ENCODE results near the gene ENTPD2. TPM values are rescaled to one million over a fixed set of nuclear protein-coding genes. Genes with fewer than 3 reads are reported as not detected.
A peak's percentile ranks its signal among the peaks of the same experiment; 100 is the strongest.

ENTPD2 gene
- 0.09 TPM for total RNA-seq
- 0.27 TPM for polyA plus RNA-seq
- long read RNA-seq, donor 1 = 0 reads
- long read RNA-seq, donor 2 = 0 reads
- long read RNA-seq, donor 3 = 0 reads
- long read RNA-seq, donor 4 = 0 reads
- long read RNA-seq, donor 5, partial matches to known transcripts = 0 of 2 reads
- long read RNA-seq, donor 5, other reads (novel, unspliced or antisense) = 0 of 2 reads
- long read RNA-seq, donor 6 = 0 reads
- long read RNA-seq, donor 7, partial matches to known transcripts = 0 of 1 reads
- long read RNA-seq, donor 7, other reads (novel, unspliced or antisense) = 0 of 1 reads
- long read RNA-seq, donor 8 = 0 reads
- long read RNA-seq, donor 9 = 0 reads
- long read RNA-seq, donor 10 = 0 reads

DNA sequence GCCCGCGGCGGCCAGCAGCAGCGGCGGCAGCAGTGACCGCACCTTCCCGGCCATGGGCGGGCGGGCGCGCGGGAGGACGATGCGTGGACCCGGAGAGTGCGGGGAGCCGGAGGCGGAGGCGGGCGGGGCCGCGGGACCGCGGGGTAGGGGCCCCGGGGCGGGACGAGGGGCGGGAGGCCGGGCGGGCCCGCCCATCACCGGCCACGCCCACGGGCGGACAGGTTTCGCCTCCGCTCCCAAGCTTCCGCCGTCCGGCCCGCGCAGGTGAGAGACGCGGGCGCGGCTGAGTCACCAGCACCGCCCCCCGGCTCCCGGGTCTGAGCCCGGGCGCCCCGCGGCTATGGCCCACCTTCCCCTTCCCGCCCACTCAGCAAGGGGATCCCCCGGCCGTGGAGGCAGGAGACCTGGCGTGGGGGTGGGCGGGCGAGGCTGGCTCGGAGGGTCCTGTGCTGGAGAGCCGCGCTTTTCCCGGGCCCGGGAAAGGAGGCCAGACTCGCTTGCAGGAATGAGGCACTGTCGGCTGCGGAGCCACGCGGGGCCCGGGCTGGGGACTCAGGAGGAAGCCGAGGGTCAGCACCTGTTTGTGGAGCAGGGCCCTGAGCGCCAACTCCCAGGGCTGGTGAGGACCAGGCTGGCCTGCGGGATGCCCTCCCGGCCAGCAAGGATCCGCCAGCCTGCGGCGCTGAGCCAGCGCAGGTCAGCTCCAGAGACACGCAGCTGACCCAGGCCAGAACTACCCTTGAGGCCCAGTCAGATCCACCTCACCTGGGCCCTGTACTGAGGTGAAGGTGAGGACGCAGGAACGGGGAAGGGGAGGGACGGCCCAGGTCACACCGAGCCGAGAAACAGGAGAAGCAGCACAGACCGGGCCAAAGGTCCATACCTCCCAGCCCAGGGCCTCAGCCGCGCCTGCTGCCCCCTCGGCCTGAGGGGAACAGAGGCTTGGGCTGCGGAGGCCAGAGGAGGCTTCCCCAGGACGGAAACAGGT, at the start of gene ENTPD2:
ENTPD2 (minus strand) TSS at position 118 of the 988 bp plus-strand sequence; CDS start at position 54, 64 bp downstream.
- WGBS = 22% methylated on average over 90 of the region's 90 CpGs
- Histone ChIP-seq H3K4me3 (ENCODE audit: low read length in 2 of 2) (peak within 1 kb of the TSS in 1 of 2 donors; percentile 33), H3K4me1 (ENCODE audit: control insufficient read depth in 2 of 2, insufficient read depth in 2 of 2, low read length in 2 of 2) (peaks cover 0 to 9% of the 10 kb centered on the region in 2 donors), H3K36me3 (ENCODE audit: control insufficient read depth in 2 of 2, insufficient read depth in 2 of 2, low read length in 1 of 2) (no peaks in the 10 kb centered on the region), H3K9me3 (ENCODE audit: control insufficient read depth in 2 of 2, insufficient read depth in 1 of 2, low read length in 1 of 2) (peaks cover 2 to 8% of the 10 kb centered on the region in 2 donors), H3K27me3 (ENCODE audit: control insufficient read depth in 2 of 2, insufficient read depth in 1 of 2, low read length in 1 of 2) (peaks cover 55 to 87% of the 10 kb centered on the region in 2 donors), H3K27ac (ENCODE audit: low read depth in 1 of 2, low read length in 1 of 2) (no peak within 1 kb of the TSS)
- no peak for DNase-seq (ENCODE audit: low read depth in 6 of 9, low spot score in 9 of 9)

DNA sequence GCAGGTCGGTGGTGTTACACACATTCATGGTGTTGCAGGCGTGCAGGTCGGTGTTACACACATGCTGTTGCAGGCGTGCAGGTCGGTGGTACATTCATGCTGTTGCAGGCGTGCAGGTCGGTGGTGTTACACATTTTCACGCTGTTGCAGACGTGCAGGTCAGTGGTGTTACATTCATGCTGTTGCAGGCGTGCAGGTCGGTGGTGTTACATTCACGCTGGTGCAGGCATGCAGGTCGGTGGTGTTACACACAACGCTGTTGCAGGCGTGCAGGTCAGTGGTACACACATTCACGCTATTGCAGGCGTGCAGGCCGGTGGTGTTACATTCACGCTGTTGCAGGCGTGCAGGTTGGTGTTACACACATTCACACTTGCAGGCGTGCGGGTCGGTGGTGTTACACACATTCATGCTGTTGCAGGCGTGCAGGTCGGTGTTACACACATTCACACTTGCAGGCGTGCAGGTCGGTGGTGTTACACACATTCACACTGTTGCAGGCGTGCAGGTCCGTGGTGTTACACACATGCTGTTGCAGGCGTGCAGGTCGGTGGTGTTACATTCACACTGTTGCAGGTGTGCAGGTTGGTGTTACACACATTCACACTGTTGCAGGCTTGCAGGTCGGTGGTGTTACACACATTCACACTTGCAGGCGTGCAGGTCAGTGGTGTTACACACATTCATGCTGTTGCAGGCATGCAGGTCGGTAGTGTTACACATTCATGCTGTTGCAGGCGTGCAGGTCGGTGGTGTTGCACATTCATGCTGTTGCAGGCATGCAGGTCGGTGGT, 49.5 kb upstream of the ENTPD2 start:
- H3K4me1 ChIP-seq (ENCODE audit: control insufficient read depth in 2 of 2, insufficient read depth in 2 of 2, low read length in 2 of 2) = no peaks in the 10 kb centered on the region
- H3K4me3 ChIP-seq (ENCODE audit: low read length in 2 of 2) = no peak overlapping the region
- peaks cover 8 to 17% of the 10 kb centered on the region in 2 donors for H3K9me3 ChIP-seq (ENCODE audit: control insufficient read depth in 2 of 2, insufficient read depth in 1 of 2, low read length in 1 of 2)
- DNase-seq (ENCODE audit: low read depth in 6 of 9, low spot score in 9 of 9) = no peak
- H3K27ac ChIP-seq (ENCODE audit: low read depth in 1 of 2, low read length in 1 of 2) = no peak overlapping the region
- no peaks in the 10 kb centered on the region for H3K27me3 ChIP-seq (ENCODE audit: control insufficient read depth in 2 of 2, insufficient read depth in 1 of 2, low read length in 1 of 2)
- H3K36me3 ChIP-seq (ENCODE audit: control insufficient read depth in 2 of 2, insufficient read depth in 2 of 2, low read length in 1 of 2) = peaks cover 77 to 93% of the 10 kb centered on the region in 2 donors
- WGBS = 95% methylated on average over 37 of the region's 37 CpGs

DNA sequence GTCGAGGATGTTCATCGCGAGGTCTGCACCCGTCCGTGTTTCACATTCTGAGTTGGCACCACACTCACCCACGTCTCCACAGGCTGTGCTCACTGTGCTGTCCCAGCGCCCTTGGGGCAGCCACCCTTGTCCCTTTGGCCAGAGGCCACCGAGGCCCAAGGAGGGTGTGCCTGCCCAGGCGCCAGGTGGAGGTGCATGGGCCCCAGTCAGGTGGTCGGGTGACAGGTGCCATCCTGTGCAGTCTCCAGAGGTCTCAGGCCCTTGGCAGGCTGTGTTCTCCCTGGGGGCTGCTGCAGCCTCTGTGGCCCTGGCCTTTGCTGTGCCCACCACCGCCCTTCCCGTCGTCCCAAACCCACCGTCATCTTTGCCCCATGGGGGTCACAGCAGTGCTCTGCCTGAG, 45.4 kb upstream of the ENTPD2 start:
- peaks cover 63 to 72% of the 10 kb centered on the region in 2 donors for H3K36me3 ChIP-seq (ENCODE audit: control insufficient read depth in 2 of 2, insufficient read depth in 2 of 2, low read length in 1 of 2)
- H3K9me3 ChIP-seq (ENCODE audit: control insufficient read depth in 2 of 2, insufficient read depth in 1 of 2, low read length in 1 of 2) = peaks cover 8 to 24% of the 10 kb centered on the region in 2 donors
- no peaks in the 10 kb centered on the region for H3K27me3 ChIP-seq (ENCODE audit: control insufficient read depth in 2 of 2, insufficient read depth in 1 of 2, low read length in 1 of 2)
- WGBS = 91% methylated on average over 14 of the region's 14 CpGs
- H3K27ac ChIP-seq (ENCODE audit: low read depth in 1 of 2, low read length in 1 of 2) = no peak overlapping the region
- H3K4me1 ChIP-seq (ENCODE audit: control insufficient read depth in 2 of 2, insufficient read depth in 2 of 2, low read length in 2 of 2) = peaks cover 4 to 19% of the 10 kb centered on the region in 2 donors
- no peak overlapping the region for H3K4me3 ChIP-seq (ENCODE audit: low read length in 2 of 2)
- DNase-seq (ENCODE audit: low read depth in 6 of 9, low spot score in 9 of 9) = no peak

DNA sequence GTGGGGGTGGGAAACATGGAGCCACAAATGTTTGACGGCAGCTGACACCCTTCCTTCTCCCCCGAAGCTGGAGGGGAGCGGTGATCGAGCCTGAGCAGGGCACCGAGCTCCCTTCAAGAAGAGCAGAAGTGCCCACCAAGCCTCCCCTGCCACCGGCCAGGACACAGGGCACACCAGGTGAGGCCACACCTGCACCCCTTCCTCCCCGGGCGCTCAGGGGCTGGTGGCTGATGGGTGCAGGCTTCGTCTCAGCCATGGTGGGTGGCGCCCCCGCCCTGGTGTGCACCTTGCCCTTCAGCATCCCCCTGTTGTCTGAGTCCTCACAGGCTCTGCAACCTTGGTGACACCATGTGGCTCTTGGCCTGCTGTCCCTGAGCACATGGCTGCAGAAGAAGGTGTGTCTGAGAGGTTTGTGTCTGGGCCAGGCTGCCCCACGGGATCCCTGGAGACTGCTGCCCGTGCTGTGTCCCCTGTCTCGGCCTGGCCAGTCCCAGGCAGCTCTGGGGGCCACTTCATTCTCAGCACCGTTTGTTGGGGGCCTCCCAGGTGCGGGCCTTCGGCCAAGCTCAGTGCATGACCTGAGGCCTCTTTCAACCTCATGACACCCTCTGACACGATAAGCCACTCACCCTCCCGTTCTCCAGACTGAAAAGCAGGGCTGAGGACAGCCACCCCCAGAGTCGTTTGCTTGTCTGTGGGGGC, 44.1 kb upstream of the ENTPD2 start:
- peaks cover 50 to 60% of the 10 kb centered on the region in 2 donors for H3K36me3 ChIP-seq (ENCODE audit: control insufficient read depth in 2 of 2, insufficient read depth in 2 of 2, low read length in 1 of 2)
- peaks cover 4 to 19% of the 10 kb centered on the region in 2 donors for H3K4me1 ChIP-seq (ENCODE audit: control insufficient read depth in 2 of 2, insufficient read depth in 2 of 2, low read length in 2 of 2)
- no peaks in the 10 kb centered on the region for H3K27me3 ChIP-seq (ENCODE audit: control insufficient read depth in 2 of 2, insufficient read depth in 1 of 2, low read length in 1 of 2)
- H3K4me3 ChIP-seq (ENCODE audit: low read length in 2 of 2) = no peak overlapping the region
- no peak overlapping the region for H3K27ac ChIP-seq (ENCODE audit: low read depth in 1 of 2, low read length in 1 of 2)
- WGBS = 97% methylated on average over 20 of the region's 20 CpGs
- H3K9me3 ChIP-seq (ENCODE audit: control insufficient read depth in 2 of 2, insufficient read depth in 1 of 2, low read length in 1 of 2) = peaks cover 5 to 21% of the 10 kb centered on the region in 2 donors
- DNase-seq (ENCODE audit: low read depth in 6 of 9, low spot score in 9 of 9) = no peak

DNA sequence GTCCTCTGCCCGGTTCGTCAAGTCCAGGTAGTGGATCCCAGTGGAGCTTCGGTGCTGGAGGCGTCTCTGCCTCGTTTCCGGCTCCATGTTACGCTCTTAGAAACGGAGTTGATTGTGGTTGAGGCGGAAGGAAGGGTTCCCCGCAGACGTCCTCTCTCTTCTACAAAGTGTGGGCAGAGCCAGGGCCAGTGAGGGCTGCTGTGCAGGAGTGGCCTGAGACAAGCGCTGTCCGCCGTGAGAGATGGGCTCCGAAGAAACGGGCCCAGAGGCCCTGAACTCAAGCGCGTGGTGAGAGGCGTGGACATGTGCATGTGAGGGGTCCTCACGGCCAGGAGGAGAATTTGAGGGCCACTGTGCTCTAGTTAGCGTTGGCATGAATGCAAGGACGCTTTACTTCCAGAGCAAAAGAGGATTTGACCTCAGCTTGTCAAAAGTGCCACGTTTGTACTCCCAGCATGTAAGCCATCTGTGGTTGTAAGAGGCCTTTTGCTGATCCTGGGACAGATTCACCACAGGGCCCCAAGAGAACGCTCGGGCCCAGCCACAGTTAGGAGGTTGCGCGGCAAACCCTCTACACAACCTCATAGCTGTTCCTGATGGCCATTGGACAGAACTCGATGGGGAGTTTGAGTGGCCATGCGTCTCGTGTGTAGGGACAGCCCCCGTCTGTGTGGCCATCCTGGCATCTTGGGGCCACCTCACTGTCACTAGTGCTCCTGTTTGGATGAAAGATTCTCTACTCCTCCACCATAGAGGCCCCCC, 43.1 kb upstream of the ENTPD2 start:
- peaks cover 4 to 19% of the 10 kb centered on the region in 2 donors for H3K4me1 ChIP-seq (ENCODE audit: control insufficient read depth in 2 of 2, insufficient read depth in 2 of 2, low read length in 2 of 2)
- H3K27ac ChIP-seq (ENCODE audit: low read depth in 1 of 2, low read length in 1 of 2) = peak overlapping the region in 1 of 2 donors; percentile 93
- H3K9me3 ChIP-seq (ENCODE audit: control insufficient read depth in 2 of 2, insufficient read depth in 1 of 2, low read length in 1 of 2) = peaks cover 0 to 11% of the 10 kb centered on the region in 2 donors
- no peak for DNase-seq (ENCODE audit: low read depth in 6 of 9, low spot score in 9 of 9)
- peaks cover 43 to 55% of the 10 kb centered on the region in 2 donors for H3K36me3 ChIP-seq (ENCODE audit: control insufficient read depth in 2 of 2, insufficient read depth in 2 of 2, low read length in 1 of 2)
- WGBS = 97% methylated on average over 31 of the region's 31 CpGs
- no peaks in the 10 kb centered on the region for H3K27me3 ChIP-seq (ENCODE audit: control insufficient read depth in 2 of 2, insufficient read depth in 1 of 2, low read length in 1 of 2)
- no peak overlapping the region for H3K4me3 ChIP-seq (ENCODE audit: low read length in 2 of 2)

DNA sequence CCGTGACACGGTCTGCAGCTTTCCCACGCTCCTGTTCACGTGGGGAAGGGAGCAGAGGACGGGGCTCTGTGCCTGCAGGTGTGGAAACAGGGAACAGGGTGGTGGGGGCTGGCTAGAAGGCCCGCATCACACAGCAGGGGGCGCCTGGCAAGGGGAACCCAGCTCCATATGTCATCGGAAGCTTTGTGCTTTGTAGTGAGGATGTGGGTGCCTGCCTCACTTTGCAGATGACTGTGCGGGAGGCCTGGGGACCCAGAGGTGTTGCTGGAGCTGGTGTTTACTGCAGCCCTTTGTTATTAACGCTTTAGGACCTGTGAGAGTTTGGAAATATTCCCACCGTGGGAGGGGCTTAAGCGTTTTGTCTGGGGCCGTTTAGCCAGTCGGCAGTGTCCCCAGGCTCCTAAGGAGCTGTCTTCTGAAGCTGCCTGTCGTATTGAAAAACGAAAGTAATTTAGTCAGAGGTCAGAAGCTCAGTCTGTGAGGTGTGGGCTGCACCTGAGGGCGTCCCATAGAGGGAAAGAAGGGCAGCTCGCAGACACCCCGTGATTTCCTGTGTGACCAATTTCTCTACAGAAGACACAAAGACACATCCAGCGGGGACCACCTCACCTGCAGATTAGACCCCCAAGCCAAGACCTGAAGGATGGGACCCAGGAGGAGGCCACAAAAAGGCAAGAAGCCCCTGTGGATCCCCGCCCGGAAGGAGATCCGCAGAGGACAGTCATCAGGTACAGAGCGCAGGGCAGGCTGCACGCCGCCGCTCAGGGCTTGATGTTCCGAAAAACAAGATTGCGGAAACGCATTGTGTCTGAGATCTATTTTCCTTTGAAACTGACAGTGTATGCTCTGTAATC, 42.0 kb upstream of the ENTPD2 start:
- Histone ChIP-seq H3K9me3 (ENCODE audit: control insufficient read depth in 2 of 2, insufficient read depth in 1 of 2, low read length in 1 of 2) (peaks cover 0 to 10% of the 10 kb centered on the region in 2 donors), H3K36me3 (ENCODE audit: control insufficient read depth in 2 of 2, insufficient read depth in 2 of 2, low read length in 1 of 2) (peaks cover 36 to 49% of the 10 kb centered on the region in 2 donors), H3K4me3 (ENCODE audit: low read length in 2 of 2) (peak overlapping the region; percentile 4 to 45), H3K27ac (ENCODE audit: low read depth in 1 of 2, low read length in 1 of 2) (peak overlapping the region; percentile 93 to 94), H3K4me1 (ENCODE audit: control insufficient read depth in 2 of 2, insufficient read depth in 2 of 2, low read length in 2 of 2) (peaks cover 4 to 19% of the 10 kb centered on the region in 2 donors), H3K27me3 (ENCODE audit: control insufficient read depth in 2 of 2, insufficient read depth in 1 of 2, low read length in 1 of 2) (no peaks in the 10 kb centered on the region)
- DNase-seq (ENCODE audit: low read depth in 6 of 9, low spot score in 9 of 9) = peak; percentile 62 to 95 (median 85)
- WGBS = 54% methylated on average over 30 of the region's 30 CpGs

DNA sequence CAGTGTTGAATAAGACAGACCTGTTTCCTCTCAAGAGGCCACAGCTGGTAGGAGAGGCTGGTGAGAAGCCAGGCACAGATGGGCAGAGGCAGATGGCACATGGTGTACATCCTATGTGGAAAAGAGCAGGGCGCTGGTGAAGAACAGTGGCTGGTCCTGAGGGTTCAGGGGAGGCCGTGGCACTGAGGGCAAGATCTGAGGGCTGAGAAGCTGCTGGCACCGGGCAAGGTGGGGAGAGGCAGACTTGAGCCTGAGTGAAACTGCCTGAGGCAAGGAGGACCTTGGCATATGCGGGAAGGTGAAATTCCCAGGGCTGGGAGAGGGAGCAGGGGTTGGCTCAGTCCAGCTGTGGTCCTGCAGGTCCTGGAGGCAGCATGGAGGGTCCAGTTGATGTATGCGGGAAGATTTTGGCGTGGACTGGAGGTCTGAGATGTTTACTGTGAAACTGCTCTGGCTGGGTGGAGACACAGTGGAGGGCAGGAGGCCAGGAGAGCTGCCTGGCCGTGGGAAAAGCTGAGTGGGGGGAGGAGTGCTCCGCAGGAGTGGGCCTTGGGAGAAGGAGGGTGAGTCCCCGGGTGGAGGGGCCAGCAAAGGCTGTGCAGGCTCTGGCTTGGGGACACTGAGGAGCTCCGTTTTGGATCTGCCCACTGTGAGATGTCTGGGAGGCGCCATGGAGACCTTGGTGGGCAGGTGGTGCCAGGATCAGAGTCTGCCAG, 35.5 kb upstream of the ENTPD2 start:
- H3K4me3 ChIP-seq (ENCODE audit: low read length in 2 of 2) = no peak overlapping the region
- no peak for DNase-seq (ENCODE audit: low read depth in 6 of 9, low spot score in 9 of 9)
- no peak overlapping the region for H3K27ac ChIP-seq (ENCODE audit: low read depth in 1 of 2, low read length in 1 of 2)
- H3K27me3 ChIP-seq (ENCODE audit: control insufficient read depth in 2 of 2, insufficient read depth in 1 of 2, low read length in 1 of 2) = peaks cover 5 to 18% of the 10 kb centered on the region in 2 donors
- no peaks in the 10 kb centered on the region for H3K9me3 ChIP-seq (ENCODE audit: control insufficient read depth in 2 of 2, insufficient read depth in 1 of 2, low read length in 1 of 2)
- H3K4me1 ChIP-seq (ENCODE audit: control insufficient read depth in 2 of 2, insufficient read depth in 2 of 2, low read length in 2 of 2) = peaks cover 15 to 20% of the 10 kb centered on the region in 2 donors
- H3K36me3 ChIP-seq (ENCODE audit: control insufficient read depth in 2 of 2, insufficient read depth in 2 of 2, low read length in 1 of 2) = peaks cover 6 to 9% of the 10 kb centered on the region in 2 donors
- 97% methylated on average over 11 of the region's 11 CpGs for WGBS

Data from thymus (tissue), 14 donors.